CD4-positive, alpha-beta T cell (primary cell): ENCODE data around the gene MTF2. TPM values are rescaled to one million over a fixed set of nuclear protein-coding genes. Genes with fewer than 3 reads are reported as not detected.

Source experiments
- ATAC-seq: fragments of 200-7000 bp; cut with Tn5 transposase; one replicate; pipeline ENCODE4 v1.10.0; 2022; ENCODE audit warnings: mild to moderate bottlenecking; ENCODE audit not compliant: poor library complexity
- CTCF ChIA-PET: fragments of 350-600 bp; sonication (Branson Sonifier 250); formaldehyde crosslinking; loops from one replicate; lab custom pipeline; 2021; ENCODE audit warnings: antibody characterized with exemption, inconsistent platforms; lab: Charles Lee
- POLR2A ChIA-PET: fragments of 350-600 bp; sonication (Branson Sonifier 250); formaldehyde crosslinking; loops from one replicate; lab custom pipeline; 2021; ENCODE audit warnings: antibody characterized with exemption, inconsistent platforms; lab: Charles Lee
- DNase-seq, 14 experiments: peaks; one replicate each; pipeline ENCODE4 v3.0.0-alpha.2; 2013 to 2020; ENCODE audit warnings: mixed read lengths in 2 of 14
- H3K27ac ChIP-seq, 2 donors: one replicate each; pipeline versions ENCODE4 v1.5.1 to v1.7.0; 2013; ENCODE audit warnings: low read length in 2 of 2, low read depth in 1 of 2, mild to moderate bottlenecking in 1 of 2
- H3K27me3 ChIP-seq, 2 experiments: 1 replicate in 1 of 2; 2 replicates in 1 of 2; pipeline versions ENCODE4 v1.6.1 to v1.7.0; 2013; ENCODE audit warnings: low read length in 2 of 2, control low read depth in 1 of 2, mild to moderate bottlenecking in 1 of 2, moderate library complexity in 1 of 2; ENCODE audit not compliant: insufficient read depth in 2 of 2, control insufficient read depth in 1 of 2
- H3K36me3 ChIP-seq: one replicate; pipeline ENCODE4 v1.6.1; 2013; ENCODE audit warnings: low read length, control low read depth; ENCODE audit not compliant: insufficient read depth
- H3K4me1 ChIP-seq: one replicate; pipeline ENCODE4 v1.6.1; 2013; ENCODE audit warnings: low read length, control low read depth; ENCODE audit not compliant: insufficient read depth
- H3K4me3 ChIP-seq: one replicate; pipeline ENCODE4 v1.5.1; 2013; ENCODE audit warnings: mild to moderate bottlenecking, low read length, moderate library complexity
- H3K9me3 ChIP-seq, 2 experiments: 1 replicate in 1 of 2; 2 replicates in 1 of 2; pipeline versions ENCODE4 v1.6.1 to v1.7.0; 2013; ENCODE audit warnings: low read length in 2 of 2, mild to moderate bottlenecking in 2 of 2, control low read depth in 1 of 2, moderate library complexity in 1 of 2; ENCODE audit not compliant: control insufficient read depth in 1 of 2, insufficient read depth in 1 of 2
- H3K27ac Mint-ChIP-seq: one replicate; pipeline ENCODE4 v1.8.0; 2020; ENCODE audit warnings: mixed read lengths
- H3K27me3 Mint-ChIP-seq: one replicate; pipeline ENCODE4 v1.8.0; 2021; ENCODE audit warnings: mixed read lengths
- H3K36me3 Mint-ChIP-seq: one replicate; pipeline ENCODE4 v1.8.0; 2021; ENCODE audit warnings: low read depth, mixed read lengths
- H3K4me1 Mint-ChIP-seq: one replicate; pipeline ENCODE4 v1.8.0; 2021; ENCODE audit warnings: low read depth, mixed read lengths
- H3K4me3 Mint-ChIP-seq: one replicate; pipeline ENCODE4 v1.8.0; 2020; ENCODE audit warnings: mild to moderate bottlenecking, mixed read lengths
- H3K9me3 Mint-ChIP-seq: one replicate; pipeline ENCODE4 v1.8.0; 2020; ENCODE audit warnings: mixed read lengths
- intact Hi-C, 2 experiments: fragments of 100-400 bp; cut with DNase I in 1 of 2; cut with micrococcal nuclease in 1 of 2; formaldehyde crosslinking; loops; one replicate each; pipeline versions ENCODE4 v1.15.1 to v1.9.0; 2023 to 2025; cut with DNase I, micrococcal nuclease
- total RNA-seq, 174 experiments: library from RNA in 2 of 174; stranded (reverse) in 2 of 174; gene quantifications; one replicate each; pipeline ENCODE4 v1.2.3 and lab custom pipeline; 2021 to 2026
- TF ChIP-seq, protein P1 (sequence below): fragments of 200-600 bp; IDR thresholded peaks from one replicate; pipeline ENCODE4 v1.8.0; 2022; ENCODE audit warnings: antibody characterized with exemption, mild to moderate bottlenecking

The MTF2 gene
- total RNA-seq, 2 experiments from 2014 or later = 37.9 to 39.3 TPM

DNA sequence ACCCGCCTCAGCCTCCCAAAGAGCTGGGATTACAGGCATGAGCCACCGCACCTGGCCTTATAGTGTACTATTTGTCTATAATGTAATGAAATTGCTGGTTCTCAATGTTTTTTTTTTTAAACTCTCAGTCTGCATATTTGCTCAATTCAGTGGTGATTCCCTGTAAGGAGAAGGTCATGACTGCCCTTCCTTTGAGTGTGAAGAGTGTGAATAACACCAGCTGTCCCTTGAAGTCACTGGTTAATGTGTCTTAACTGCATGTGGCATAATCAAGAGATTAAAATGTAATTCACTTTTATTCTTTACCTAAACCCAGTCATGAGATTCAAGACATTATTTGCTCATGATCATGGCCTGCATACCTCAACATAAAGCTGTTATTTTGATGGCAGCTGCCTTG, 30.5 kb downstream of the MTF2 start:
- ATAC-seq (no peak), DNase-seq (no peak)
- ChIA-PET CTCF (interaction anchor here (0.6 kb wide), 1 partner anchor 1350 kb away, joined by 3 read pairs; no protein-coding TSS in a partner anchor), POLR2A (interaction anchor here (1.2 kb wide), 1 partner anchor 29 kb away, joined by 4 read pairs; no protein-coding TSS in a partner anchor)
- TF ChIP-seq, protein P1, sequence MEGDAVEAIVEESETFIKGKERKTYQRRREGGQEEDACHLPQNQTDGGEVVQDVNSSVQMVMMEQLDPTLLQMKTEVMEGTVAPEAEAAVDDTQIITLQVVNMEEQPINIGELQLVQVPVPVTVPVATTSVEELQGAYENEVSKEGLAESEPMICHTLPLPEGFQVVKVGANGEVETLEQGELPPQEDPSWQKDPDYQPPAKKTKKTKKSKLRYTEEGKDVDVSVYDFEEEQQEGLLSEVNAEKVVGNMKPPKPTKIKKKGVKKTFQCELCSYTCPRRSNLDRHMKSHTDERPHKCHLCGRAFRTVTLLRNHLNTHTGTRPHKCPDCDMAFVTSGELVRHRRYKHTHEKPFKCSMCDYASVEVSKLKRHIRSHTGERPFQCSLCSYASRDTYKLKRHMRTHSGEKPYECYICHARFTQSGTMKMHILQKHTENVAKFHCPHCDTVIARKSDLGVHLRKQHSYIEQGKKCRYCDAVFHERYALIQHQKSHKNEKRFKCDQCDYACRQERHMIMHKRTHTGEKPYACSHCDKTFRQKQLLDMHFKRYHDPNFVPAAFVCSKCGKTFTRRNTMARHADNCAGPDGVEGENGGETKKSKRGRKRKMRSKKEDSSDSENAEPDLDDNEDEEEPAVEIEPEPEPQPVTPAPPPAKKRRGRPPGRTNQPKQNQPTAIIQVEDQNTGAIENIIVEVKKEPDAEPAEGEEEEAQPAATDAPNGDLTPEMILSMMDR = no peak
- Mint-ChIP-seq H3K27me3 (no peaks in the 10 kb centered on the region), H3K27ac (no peak overlapping the region), H3K4me1 (peaks cover 52% of the 10 kb centered on the region), H3K36me3 (peaks cover 92% of the 10 kb centered on the region), H3K4me3 (no peak overlapping the region), H3K9me3 (no peaks in the 10 kb centered on the region)
- no peak overlapping the region for H3K4me3 ChIP-seq
- H3K27ac ChIP-seq = no peak overlapping the region
- intact Hi-C loops = no loop called here
- peaks cover 36% of the 10 kb centered on the region for H3K36me3 ChIP-seq
- H3K27me3 ChIP-seq = no peaks in the 10 kb centered on the region
- H3K4me1 ChIP-seq = no peaks in the 10 kb centered on the region
- peaks cover 10 to 15% of the 10 kb centered on the region in 2 experiments for H3K9me3 ChIP-seq

DNA sequence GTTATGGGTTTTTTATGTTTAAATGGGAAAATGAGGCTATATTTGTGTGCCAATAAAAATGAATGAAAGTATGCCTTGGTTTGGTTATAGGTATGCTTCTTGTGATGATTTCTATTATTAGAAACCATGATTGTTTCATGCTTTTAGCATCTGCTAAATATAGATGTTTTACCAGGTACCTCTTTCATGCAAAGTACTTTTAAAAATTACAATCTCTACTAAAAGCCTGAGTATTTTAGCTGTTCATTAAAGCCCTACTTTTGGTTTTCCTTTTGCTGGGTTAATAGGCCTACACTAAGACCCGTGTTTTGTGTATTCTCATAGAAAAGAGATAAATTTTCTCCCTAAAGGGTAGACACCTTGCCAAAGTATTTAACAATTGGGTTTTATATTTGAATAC, 32.0 kb downstream of the MTF2 start:
- no peaks in the 10 kb centered on the region for H3K27me3 ChIP-seq
- H3K36me3 ChIP-seq = peaks cover 38% of the 10 kb centered on the region
- TF ChIP-seq, protein P1 = no peak
- Mint-ChIP-seq H3K36me3 (peaks cover 88% of the 10 kb centered on the region), H3K27ac (peak overlapping the region; percentile 49), H3K9me3 (no peaks in the 10 kb centered on the region), H3K27me3 (no peaks in the 10 kb centered on the region), H3K4me3 (no peak overlapping the region), H3K4me1 (peaks cover 43% of the 10 kb centered on the region)
- intact Hi-C loops = no loop called here
- H3K4me1 ChIP-seq = no peaks in the 10 kb centered on the region
- ATAC-seq = no peak
- CTCF ChIA-PET = no interaction called here
- DNase-seq = no peak
- POLR2A ChIA-PET = no interaction called here
- no peak overlapping the region for H3K4me3 ChIP-seq
- peaks cover 10 to 15% of the 10 kb centered on the region in 2 experiments for H3K9me3 ChIP-seq
- H3K27ac ChIP-seq = no peak overlapping the region

DNA sequence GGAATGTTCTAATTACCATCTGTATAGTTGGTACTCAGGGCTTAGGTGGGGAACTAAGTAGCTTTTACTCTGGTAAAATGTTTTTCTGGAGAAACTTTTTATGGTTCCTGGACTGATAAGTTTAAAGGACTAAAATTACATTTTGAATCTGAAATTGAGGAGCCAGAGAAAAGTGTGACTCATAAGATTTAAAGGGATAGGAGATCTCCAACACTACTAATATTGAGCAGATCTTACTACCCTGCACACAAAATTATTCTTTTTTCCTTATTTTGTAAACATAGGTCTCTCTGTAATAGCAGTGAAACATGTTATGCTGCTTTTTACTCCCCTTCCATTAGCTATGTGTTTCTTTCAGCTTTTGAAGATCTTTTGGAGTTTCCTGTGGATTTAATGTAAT, 32.5 kb downstream of the MTF2 start:
- Mint-ChIP-seq H3K9me3 (no peaks in the 10 kb centered on the region), H3K4me3 (no peak overlapping the region), H3K27me3 (no peaks in the 10 kb centered on the region), H3K36me3 (peaks cover 88% of the 10 kb centered on the region), H3K27ac (peak overlapping the region; percentile 49), H3K4me1 (peaks cover 41% of the 10 kb centered on the region)
- H3K36me3 ChIP-seq = peaks cover 43% of the 10 kb centered on the region
- H3K4me1 ChIP-seq = no peaks in the 10 kb centered on the region
- no peak overlapping the region for H3K4me3 ChIP-seq
- no peak overlapping the region for H3K27ac ChIP-seq
- intact Hi-C loops = no loop called here
- H3K9me3 ChIP-seq = peaks cover 10 to 15% of the 10 kb centered on the region in 2 experiments
- H3K27me3 ChIP-seq = no peaks in the 10 kb centered on the region
- DNase-seq (no peak), ATAC-seq (no peak)
- TF ChIP-seq, protein P1 = no peak
- POLR2A ChIA-PET = no interaction called here
- CTCF ChIA-PET = no interaction called here
